ENCODE results near the gene APOO. TPM values are rescaled to one million over a fixed set of nuclear protein-coding genes. Genes with fewer than 3 reads are reported as not detected.

Gene APOO
- total and polyA plus RNA-seq, 2 of the 13 experiments (the other 11 are each of a cell fraction or from before 2014, with no cell fraction given), result 9.7 to 22.1 TPM

DNA sequence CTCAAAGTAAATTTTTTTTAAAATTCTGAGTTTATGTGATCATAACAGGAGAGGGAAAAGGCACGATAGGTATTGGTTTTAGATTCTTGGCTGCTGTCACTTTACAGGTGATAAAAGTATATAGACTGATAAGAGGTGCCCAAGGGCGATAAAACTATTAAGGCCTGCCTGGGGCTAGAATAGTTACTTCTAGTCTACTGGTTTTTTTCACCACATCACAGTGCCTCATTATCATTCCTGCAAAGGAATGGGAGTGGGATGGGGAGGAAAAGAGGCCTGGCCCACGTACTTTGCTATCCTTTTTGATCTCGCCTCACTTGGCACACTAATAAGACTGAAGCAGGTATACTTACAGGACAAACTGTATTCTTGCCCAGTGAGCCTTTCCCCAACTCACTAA is 46.7 kb upstream of the APOO start:
- no peak for FAIRE-seq
- ATAC-seq, result no peak
- TF ChIP-seq ZNF468 (CRISPR knock-in tag; IDR thresholded peaks at IDR 0.05) (no peak), MED1 (CRISPR knock-in tag; IDR thresholded peaks at IDR 0.05) (no peak), ZFP36 (IDR thresholded peaks at IDR 0.05; ENCODE audit: borderline replicate concordance, low read depth, low read length, partially characterized antibody) (no peak), REL (CRISPR knock-in tag; conservative IDR thresholded peaks at IDR 0.05) (no peak), TFDP2 (CRISPR knock-in tag; IDR thresholded peaks at IDR 0.05) (no peak), HOXA5 (CRISPR knock-in tag; IDR thresholded peaks at IDR 0.05) (no peak), MZF1 (CRISPR knock-in tag; IDR thresholded peaks at IDR 0.05; ENCODE audit: borderline replicate concordance) (no peak), GABPA (IDR thresholded peaks at IDR 0.05; ENCODE audit: low read depth, low read length) (no peak), GABPA (CRISPR knock-in tag; IDR thresholded peaks at IDR 0.05; ENCODE audit: low read depth) (no peak), ETV6 (CRISPR knock-in tag; conservative IDR thresholded peaks at IDR 0.05) (no peak), ZZZ3 (CRISPR knock-in tag; IDR thresholded peaks at IDR 0.05; ENCODE audit: borderline replicate concordance) (no peak), ZNF253 (CRISPR knock-in tag; IDR thresholded peaks at IDR 0.05; ENCODE audit: borderline replicate concordance) (no peak), ZNF790 (CRISPR knock-in tag; IDR thresholded peaks at IDR 0.05; ENCODE audit: borderline replicate concordance) (no peak)
- TF ChIP-seq, protein P1, sequence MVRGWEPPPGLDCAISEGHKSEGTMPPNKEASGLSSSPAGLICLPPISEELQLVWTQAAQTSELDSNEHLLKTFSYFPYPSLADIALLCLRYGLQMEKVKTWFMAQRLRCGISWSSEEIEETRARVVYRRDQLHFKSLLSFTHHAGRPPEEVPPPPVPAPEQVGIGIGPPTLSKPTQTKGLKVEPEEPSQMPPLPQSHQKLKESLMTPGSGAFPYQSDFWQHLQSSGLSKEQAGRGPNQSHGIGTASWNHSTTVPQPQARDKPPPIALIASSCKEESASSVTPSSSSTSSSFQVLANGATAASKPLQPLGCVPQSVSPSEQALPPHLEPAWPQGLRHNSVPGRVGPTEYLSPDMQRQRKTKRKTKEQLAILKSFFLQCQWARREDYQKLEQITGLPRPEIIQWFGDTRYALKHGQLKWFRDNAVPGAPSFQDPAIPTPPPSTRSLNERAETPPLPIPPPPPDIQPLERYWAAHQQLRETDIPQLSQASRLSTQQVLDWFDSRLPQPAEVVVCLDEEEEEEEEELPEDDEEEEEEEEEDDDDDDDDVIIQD (CRISPR knock-in tag; IDR thresholded peaks at IDR 0.05; ENCODE audit: low read depth), result no peak
- TF ChIP-seq, protein P2, sequence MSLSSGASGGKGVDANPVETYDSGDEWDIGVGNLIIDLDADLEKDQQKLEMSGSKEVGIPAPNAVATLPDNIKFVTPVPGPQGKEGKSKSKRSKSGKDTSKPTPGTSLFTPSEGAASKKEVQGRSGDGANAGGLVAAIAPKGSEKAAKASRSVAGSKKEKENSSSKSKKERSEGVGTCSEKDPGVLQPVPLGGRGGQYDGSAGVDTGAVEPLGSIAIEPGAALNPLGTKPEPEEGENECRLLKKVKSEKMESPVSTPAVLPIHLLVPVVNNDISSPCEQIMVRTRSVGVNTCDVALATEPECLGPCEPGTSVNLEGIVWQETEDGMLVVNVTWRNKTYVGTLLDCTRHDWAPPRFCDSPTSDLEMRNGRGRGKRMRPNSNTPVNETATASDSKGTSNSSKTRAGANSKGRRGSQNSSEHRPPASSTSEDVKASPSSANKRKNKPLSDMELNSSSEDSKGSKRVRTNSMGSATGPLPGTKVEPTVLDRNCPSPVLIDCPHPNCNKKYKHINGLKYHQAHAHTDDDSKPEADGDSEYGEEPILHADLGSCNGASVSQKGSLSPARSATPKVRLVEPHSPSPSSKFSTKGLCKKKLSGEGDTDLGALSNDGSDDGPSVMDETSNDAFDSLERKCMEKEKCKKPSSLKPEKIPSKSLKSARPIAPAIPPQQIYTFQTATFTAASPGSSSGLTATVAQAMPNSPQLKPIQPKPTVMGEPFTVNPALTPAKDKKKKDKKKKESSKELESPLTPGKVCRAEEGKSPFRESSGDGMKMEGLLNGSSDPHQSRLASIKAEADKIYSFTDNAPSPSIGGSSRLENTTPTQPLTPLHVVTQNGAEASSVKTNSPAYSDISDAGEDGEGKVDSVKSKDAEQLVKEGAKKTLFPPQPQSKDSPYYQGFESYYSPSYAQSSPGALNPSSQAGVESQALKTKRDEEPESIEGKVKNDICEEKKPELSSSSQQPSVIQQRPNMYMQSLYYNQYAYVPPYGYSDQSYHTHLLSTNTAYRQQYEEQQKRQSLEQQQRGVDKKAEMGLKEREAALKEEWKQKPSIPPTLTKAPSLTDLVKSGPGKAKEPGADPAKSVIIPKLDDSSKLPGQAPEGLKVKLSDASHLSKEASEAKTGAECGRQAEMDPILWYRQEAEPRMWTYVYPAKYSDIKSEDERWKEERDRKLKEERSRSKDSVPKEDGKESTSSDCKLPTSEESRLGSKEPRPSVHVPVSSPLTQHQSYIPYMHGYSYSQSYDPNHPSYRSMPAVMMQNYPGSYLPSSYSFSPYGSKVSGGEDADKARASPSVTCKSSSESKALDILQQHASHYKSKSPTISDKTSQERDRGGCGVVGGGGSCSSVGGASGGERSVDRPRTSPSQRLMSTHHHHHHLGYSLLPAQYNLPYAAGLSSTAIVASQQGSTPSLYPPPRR (CRISPR knock-in tag; IDR thresholded peaks at IDR 0.05; ENCODE audit: borderline replicate concordance), result no peak

More for the DNA sequence above, 46.7 kb upstream of the APOO start:
- WGBS (ENCODE audit: low lambda C conversion rate), result 49% methylated on average over 4 of the region's 4 CpGs
- Histone ChIP-seq H3K4me1 (ENCODE audit: insufficient read depth, low read length) (no peaks in the 10 kb centered on the region), H3K9me3 (ENCODE audit: low read length) (no peaks in the 10 kb centered on the region), H3K27ac (ENCODE audit: extremely low read length, insufficient read depth, low read length) (no peak overlapping the region), H3K36me3 (replicated peaks in 1 of 2; ENCODE audit: control insufficient read depth in 1 of 2, insufficient read depth in 2 of 2, low read length in 2 of 2) (no peaks in the 10 kb centered on the region), H3K9ac (ENCODE audit: insufficient read depth, low read depth, low read length) (no peak overlapping the region), H3K27me3 (ENCODE audit: control insufficient read depth in 1 of 2, insufficient read depth in 2 of 2, low read length in 2 of 2) (no peaks in the 10 kb centered on the region), H3K4me3 (replicated peaks in 1 of 3; ENCODE audit: insufficient read depth in 1 of 3, low read depth in 2 of 3, low read length in 3 of 3) (no peak overlapping the region), H3K4me2 (ENCODE audit: low read depth, low read length) (no peak overlapping the region), H2AFZ (ENCODE audit: low read length) (no peak overlapping the region), H4K20me1 (ENCODE audit: insufficient read depth, low read length) (no peaks in the 10 kb centered on the region), H3K79me2 (ENCODE audit: insufficient read depth, low read length) (no peaks in the 10 kb centered on the region)
- CTCF ChIA-PET (ENCODE audit: low intra/inter-chr PET ratio, low total read pairs), result no interaction called here
- intact Hi-C loops (cut with micrococcal nuclease; ENCODE audit: unreplicated experiment) (no loop called here), in situ Hi-C loops (cut with HindIII; ENCODE audit: extremely low pct_ligation_motif_present, low pct_unique_long_range_greater_than_20kb) (no loop called here)
- BruUV-seq (replicated peaks), result no TSS peak
- DNase-seq (ENCODE audit: low spot score), result no peak
- POLR2A ChIA-PET, result no interaction called here
